Omental fat pad (tissue), 4 donors: ENCODE measurements around the gene NFIL3. TPM values are rescaled to one million over a fixed set of nuclear protein-coding genes. Genes with fewer than 3 reads are reported as not detected.

Experiments used
- ATAC-seq: fragments of 150-250 bp; one replicate; pipeline ENCODE4 v1.9.1; 2016; ENCODE audit warnings: mild to moderate bottlenecking, moderate library complexity; ENCODE audit not compliant: low FRiP score
- DNase-seq: peaks from one replicate; pipeline ENCODE4 v3.0.0-alpha.2; 2019; ENCODE audit warnings: low spot score
- total RNA-seq, 4 donors: library from RNA; depleted of rRNA; stranded (reverse); fragments of >200 nt; gene quantifications; one replicate each; pipeline ENCODE4 v1.1.0, GENCODE V29; 2016
- TF ChIP-seq, protein P1 (sequence below), 3 donors: fragments of 450-650 bp; IDR thresholded peaks; one replicate each; pipeline ENCODE4 v1.5.1; 2016 to 2017; ENCODE audit warnings: antibody characterized with exemption in 3 of 3, mild to moderate bottlenecking in 3 of 3, moderate library complexity in 2 of 3

NFIL3 gene
- total RNA-seq, 4 donors from 2014 or later = 51.9 to 247 (median 111) TPM

DNA sequence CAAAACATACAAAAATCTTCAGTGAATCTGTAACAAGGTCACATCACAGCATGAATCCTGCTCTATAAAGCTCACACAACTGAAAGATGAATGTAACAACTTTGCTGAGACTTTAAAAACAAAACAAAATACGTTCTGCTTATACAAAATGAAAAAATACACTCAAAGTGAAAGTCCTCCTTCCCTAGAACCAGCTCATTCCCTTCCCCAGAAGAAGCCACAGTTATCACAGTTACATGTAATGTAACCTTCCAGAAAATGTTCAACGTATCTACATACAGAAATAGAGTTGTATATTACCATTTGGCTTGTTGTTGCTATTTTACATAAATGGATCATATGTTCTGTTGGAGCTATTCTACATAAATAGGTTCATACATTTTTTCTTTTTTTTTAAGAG is 64.5 kb downstream of the NFIL3 start:
- TF ChIP-seq, protein P1, sequence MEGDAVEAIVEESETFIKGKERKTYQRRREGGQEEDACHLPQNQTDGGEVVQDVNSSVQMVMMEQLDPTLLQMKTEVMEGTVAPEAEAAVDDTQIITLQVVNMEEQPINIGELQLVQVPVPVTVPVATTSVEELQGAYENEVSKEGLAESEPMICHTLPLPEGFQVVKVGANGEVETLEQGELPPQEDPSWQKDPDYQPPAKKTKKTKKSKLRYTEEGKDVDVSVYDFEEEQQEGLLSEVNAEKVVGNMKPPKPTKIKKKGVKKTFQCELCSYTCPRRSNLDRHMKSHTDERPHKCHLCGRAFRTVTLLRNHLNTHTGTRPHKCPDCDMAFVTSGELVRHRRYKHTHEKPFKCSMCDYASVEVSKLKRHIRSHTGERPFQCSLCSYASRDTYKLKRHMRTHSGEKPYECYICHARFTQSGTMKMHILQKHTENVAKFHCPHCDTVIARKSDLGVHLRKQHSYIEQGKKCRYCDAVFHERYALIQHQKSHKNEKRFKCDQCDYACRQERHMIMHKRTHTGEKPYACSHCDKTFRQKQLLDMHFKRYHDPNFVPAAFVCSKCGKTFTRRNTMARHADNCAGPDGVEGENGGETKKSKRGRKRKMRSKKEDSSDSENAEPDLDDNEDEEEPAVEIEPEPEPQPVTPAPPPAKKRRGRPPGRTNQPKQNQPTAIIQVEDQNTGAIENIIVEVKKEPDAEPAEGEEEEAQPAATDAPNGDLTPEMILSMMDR (IDR thresholded peaks at IDR 0.05) = no peak
- ATAC-seq = no peak

More for the DNA sequence above, 64.5 kb downstream of the NFIL3 start:
- no peak for DNase-seq

Other genes with a start within 250 kb of the NFIL3 start
- 10 to 100 TPM; 26.4 to 34.3 (median 31.2) TPM for gene AUH, start 61.9 kb downstream of the NFIL3 start, total RNA-seq